Suppressor macrophage treated with lipopolysaccharide for 4 hours (primary cell): ENCODE results near the gene STK4.

Source experiments
- DNase-seq: peaks from one replicate; pipeline ENCODE4 v3.0.0-alpha.2; 2020

STK4 gene

DNA sequence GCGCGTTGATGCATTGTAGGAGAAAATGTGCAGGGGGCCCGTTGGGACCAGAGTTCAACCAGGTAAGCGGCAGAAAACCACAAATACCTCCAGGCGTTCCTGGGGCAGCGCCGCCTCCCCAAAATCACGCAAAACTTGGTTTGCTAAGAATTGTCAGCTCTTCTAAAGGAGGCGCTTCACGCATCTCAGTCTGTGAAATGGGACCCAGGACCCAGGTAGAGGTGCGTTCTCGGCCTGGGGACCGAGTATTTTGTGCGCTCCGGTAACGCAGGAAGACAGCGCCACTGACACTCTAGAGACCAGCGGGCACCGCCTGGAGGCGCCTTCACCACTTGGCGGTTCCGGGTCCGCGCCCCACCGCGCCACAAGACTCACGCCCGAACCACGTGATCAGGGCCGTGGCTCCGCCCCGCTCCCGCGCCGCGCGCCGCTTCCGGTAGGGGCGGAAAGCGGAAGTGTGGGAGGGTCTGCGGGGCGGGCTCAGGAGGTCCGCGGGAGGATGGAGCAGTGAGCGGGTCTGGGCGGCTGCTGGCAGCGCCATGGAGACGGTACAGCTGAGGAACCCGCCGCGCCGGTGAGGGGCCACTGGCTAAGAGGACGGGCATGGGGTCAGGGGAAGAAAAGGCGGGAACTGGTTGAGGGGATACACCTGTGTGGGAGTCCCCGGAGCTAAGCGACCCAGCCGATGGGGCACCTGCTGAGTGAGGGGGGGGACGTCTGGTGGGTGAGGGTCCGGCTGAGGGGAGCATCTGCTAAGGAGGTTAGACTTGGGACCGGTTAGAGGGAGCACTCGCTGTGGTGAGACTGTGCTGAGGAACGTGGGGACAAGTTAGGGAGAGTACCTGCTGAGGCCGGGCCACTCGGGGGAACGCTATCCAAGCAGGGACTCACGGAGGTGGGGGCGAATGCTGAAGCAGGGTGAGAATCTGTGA, at the start of gene STK4:
Gene STK4 (plus strand): TSS at position 483 of the 932 bp plus-strand sequence. CDS start 57 bp downstream, at position 540.
- peak; percentile 99 for DNase-seq

GRCh38 chr20:44916586-44916985, 49.7 kb upstream of the STK4 start:
- DNase-seq = no peak

DNA sequence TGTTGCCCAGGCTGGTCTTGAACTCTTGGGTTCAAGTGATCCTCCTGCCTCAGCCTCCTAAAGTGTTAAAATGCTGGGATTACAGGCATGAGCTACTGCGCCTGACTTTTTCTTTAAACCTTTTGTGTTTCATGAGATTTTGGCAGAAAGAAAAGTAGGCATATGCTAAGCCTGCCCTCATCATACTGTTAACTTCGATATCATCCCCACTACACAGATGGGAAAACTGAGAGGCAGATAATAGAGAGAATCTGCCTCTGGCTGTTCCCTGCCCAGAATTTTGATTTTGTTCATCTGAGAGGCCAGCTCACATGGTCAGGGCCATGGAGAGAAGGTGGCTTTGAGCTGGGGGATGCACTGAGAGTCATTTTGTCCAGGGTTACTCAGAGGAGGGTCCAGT, 48.9 kb upstream of the STK4 start:
- DNase-seq = no peak

GRCh38 chr20:44918342-44918741, 48.0 kb upstream of the STK4 start:
- no peak for DNase-seq

- DNase-seq = no peak
These were observed 47.6 kb upstream of the STK4 start for GRCh38 chr20:44918761-44919160.

GRCh38 chr20:44921447-44921846, 44.9 kb upstream of the STK4 start:
- no peak for DNase-seq

DNA sequence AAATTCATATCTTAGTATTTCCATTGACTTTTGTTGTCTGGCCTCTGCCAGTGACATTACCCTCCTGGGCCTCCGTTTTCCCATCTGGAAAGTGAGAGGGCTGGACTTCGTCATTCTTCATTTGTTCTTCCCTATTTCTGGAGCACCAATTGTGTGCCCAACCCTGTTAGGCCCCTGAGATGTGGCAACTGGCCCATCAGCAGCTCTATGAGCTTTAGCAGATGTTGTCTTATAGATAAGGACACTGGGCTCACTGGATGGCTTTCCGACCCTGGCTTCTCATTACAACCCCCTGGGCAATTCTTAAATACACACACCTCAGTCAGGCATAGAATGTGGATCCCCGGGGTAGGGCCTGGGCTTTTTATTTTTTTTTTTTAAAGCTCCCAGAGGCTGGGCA, 41.8 kb upstream of the STK4 start:
- no peak for DNase-seq

- DNase-seq = no peak
These were observed 37.7 kb upstream of the STK4 start for GRCh38 chr20:44928595-44928994.

- no peak for DNase-seq
These were observed 35.7 kb upstream of the STK4 start for GRCh38 chr20:44930517-44931168.

GRCh38 chr20:44931911-44932310, 34.4 kb upstream of the STK4 start:
- DNase-seq = no peak

DNA sequence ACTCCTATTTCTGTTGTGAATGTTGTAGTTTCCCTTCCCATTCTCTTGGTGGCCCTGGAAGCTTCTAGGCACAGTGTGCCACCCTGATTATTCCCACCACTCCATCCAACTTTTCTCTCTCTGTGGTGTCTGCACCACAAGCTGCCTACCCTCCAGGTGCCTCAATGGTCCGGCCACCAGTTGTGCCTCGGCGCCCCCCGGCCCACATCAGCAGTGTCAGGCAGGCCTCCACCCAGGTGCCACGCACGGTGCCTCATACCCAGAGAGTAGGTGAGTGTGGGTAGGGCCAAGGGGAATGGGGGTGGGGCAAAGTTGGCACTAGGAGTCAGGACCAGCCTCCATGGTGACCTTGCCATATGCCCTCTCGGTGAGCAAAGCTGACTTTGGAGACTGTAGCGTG, 33.4 kb upstream of the STK4 start:
- no peak for DNase-seq

DNA sequence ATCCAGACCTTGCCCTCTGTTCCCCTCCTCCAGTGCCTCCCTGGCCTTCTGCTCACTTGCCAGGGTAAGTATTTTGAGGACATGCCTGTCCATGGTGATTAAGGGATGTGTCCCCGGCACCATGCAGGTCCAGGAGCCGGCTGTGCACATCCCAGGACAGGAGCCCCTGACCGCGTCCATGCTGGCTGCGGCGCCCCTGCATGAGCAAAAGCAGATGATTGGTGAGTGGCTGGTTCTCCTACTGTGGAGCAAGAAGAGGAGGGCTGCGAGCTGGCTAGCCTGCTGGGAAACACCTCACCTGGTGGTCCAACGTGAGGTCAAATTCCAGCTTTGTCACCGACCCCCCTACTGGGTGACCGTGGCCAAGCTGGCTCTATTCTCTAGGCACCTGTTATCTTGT, 29.8 kb upstream of the STK4 start:
- no peak for DNase-seq

GRCh38 chr20:44938637-44939036, 27.7 kb upstream of the STK4 start:
- no peak for DNase-seq

GRCh38 chr20:44941120-44941691, 25.1 kb upstream of the STK4 start:
- DNase-seq = no peak

DNA sequence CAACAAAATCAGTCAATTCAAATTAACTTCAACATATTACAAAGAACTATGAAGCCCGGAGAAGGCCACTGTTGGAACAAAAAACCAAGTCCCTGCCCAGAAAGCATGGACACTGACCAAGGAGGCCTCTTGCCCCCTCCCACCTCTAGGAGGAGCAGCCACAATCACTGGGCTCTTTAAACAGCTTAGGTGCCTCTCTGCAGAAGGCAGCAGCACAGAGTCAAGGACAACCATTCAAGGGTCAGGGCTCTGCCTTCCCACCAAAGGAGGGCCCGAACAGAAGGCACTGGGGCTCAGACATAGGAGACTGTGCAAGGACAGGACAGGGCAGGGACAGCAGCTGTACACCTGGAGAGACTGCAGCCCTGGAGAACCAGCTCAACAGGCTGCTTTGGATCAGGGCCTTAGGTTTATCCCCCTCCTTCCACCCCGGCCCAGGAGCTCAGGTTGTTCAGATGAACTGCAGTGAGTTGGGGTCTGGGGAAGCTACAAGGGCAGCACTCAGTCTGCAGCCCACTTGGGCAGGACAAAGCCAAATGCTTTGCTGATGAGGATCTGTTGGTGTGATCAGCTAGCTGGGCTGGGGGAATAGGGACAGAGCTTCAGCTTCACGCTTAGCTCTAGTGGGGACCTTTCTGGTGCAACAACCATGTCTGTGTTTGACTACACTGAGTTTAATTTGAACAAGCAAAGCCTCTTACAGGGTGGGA, 23.9 kb upstream of the STK4 start:
- no peak for DNase-seq

DNA sequence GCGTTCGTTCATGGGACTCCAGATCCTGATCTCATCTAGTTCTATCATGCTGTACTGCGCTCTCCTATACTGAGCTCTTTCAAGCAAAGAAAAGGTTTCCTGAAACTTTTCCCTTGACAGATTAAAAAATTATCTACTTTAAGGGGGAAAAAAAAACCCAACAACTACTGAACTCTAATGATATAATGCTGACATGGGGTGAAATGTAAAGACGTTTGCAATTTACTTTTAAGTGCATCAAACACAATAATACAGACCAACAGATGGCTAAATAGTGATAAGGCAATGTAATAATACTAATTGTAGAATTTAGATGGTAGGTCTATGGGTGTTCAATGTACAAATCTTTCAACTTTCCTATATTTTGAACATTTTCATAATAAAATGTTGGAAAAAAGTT, 22.5 kb upstream of the STK4 start:
- no peak for DNase-seq

DNA sequence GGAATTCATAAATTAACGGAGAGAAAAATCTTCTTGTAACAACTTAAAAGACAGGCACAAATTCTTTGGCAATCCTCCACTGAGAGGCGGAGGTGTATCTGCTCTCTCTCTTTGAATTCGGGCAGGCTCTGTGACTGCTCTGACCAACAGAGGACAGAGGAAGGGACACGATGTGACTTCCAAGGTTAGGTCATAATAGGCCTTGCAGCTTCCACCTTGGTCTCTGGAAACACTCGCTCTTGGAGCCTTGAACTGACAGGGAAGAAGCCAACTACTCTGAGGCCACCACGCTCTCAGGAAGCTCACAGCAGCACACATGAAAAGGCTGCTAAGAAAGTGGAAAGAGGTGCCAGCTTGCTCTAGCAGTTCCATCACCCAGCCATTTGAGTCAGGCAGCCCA, 21.1 kb upstream of the STK4 start:
- DNase-seq = no peak

- DNase-seq = no peak
These were observed 19.9 kb upstream of the STK4 start for GRCh38 chr20:44946271-44946852.

DNA sequence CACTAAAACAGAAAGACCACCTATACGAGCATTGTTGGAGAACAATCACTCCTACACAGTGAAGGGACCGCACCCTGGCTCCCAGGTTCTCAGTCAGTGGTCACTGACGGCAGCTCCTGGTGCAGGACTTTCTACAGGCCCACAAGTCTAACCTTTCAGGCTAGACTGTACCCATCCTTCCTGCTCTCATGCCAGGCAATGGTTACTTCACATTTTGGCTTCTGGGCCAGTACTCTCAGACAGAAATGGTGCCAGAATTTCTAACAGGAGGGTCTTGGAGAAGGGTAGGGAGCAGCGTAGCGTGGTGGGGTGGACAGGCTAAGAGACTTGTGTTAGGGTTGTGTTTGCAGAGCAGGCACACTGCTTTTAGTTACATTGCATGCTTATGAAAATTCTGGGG, 18.2 kb upstream of the STK4 start:
- DNase-seq = no peak

GRCh38 chr20:44948513-44948912, 17.8 kb upstream of the STK4 start:
- no peak for DNase-seq

GRCh38 chr20:44950368-44950767, 15.9 kb upstream of the STK4 start:
- DNase-seq = no peak

DNA sequence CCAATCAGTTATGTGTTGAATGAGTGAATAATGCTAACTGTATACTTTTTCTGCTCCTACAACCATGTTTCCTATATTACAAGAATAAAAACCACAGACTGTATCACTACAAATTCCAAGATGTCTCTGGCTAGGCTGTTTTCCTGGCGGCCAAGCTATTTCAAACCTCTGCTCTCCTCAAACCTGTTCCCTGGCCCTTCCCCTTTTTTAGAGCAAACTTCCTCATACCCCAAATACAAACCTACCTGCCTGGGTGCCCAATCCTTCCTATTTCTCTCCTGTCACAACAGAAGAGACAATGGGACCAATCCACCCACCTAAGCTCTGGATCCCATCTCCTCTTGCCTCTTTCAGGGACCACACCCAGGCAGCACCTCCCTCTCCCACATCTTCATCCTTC, 13.6 kb upstream of the STK4 start:
- no peak for DNase-seq

DNA sequence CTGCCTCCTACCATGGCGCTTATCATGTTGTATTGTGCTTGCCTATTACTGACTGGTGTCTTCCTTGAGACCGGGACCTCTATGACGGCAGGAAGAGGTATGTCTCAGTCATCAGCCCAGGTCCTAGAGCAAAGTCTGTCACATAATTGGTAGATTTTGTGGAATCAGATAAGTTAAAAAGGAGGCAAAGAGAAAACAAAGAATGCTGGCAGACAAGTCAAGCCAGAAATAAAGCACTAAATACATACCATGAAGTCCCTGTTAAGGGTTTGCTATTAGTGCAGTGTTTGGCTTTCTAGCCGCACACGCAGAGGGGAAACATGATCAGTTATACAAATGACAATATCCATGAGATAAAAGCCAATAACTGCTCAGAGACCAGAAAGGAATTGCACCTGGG, 12.1 kb upstream of the STK4 start:
- no peak for DNase-seq
